ENCODE measurements around the gene XIRP2. TPM values are rescaled to one million over a fixed set of nuclear protein-coding genes. Genes with fewer than 3 reads are reported as not detected.

Gene XIRP2
- total and polyA plus RNA-seq, 4 donors: under 0.01 to 0.14 (median 0.01) TPM; not detected in 1

DNA sequence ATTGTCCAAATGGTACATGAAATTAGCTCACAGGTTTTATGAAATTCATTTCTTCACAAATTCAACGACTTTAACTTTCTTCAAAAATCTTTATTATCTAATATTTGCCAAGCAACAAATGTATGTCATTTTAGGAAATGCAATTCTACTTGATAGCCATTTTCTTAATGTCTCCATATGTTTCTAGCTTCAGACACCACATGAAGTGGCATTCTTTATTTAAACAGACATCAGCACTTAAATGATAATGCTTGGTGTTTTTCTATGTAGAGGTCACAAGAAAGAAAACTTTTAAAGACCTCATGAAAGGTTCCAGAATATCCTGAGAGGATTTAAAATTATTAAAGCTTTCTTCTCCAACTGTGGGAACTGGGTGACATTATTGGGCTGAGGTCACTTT lies 44.2 kb upstream of the XIRP2 start:
- Histone ChIP-seq H3K36me3 (ENCODE audit: control insufficient read depth in 4 of 4, insufficient read depth in 3 of 4, low read depth in 1 of 4, low read length in 3 of 4) (no peaks in the 10 kb centered on the region), H3K4me3 (ENCODE audit: low read depth in 1 of 3, low read length in 3 of 3) (no peak overlapping the region), H3K27ac (ENCODE audit: low read depth in 1 of 2, low read length in 2 of 2) (no peak overlapping the region), H3K4me1 (ENCODE audit: control insufficient read depth in 4 of 4, insufficient read depth in 4 of 4, low read length in 3 of 4) (no peaks in the 10 kb centered on the region), H3K27me3 (ENCODE audit: control insufficient read depth in 4 of 4, insufficient read depth in 4 of 4, low read length in 3 of 4) (peaks cover 0 to 3% (median 0%) of the 10 kb centered on the region in 4 donors), H3K9me3 (ENCODE audit: control insufficient read depth in 4 of 4, low read length in 3 of 4) (peaks cover 0 to 3% (median 0%) of the 10 kb centered on the region in 4 donors), H3K9ac (ENCODE audit: low read depth in 1 of 2, low read length in 2 of 2) (no peak overlapping the region)
- DNase-seq (ENCODE audit: low spot score): no peak
- TF ChIP-seq RAD21 (IDR thresholded peaks at IDR 0.05): no peak
- no peak for TF ChIP-seq SP1 (IDR thresholded peaks at IDR 0.05)
- no peak for TF ChIP-seq TAF1 (conservative IDR thresholded peaks at IDR 0.05)
- TF ChIP-seq, protein P1, sequence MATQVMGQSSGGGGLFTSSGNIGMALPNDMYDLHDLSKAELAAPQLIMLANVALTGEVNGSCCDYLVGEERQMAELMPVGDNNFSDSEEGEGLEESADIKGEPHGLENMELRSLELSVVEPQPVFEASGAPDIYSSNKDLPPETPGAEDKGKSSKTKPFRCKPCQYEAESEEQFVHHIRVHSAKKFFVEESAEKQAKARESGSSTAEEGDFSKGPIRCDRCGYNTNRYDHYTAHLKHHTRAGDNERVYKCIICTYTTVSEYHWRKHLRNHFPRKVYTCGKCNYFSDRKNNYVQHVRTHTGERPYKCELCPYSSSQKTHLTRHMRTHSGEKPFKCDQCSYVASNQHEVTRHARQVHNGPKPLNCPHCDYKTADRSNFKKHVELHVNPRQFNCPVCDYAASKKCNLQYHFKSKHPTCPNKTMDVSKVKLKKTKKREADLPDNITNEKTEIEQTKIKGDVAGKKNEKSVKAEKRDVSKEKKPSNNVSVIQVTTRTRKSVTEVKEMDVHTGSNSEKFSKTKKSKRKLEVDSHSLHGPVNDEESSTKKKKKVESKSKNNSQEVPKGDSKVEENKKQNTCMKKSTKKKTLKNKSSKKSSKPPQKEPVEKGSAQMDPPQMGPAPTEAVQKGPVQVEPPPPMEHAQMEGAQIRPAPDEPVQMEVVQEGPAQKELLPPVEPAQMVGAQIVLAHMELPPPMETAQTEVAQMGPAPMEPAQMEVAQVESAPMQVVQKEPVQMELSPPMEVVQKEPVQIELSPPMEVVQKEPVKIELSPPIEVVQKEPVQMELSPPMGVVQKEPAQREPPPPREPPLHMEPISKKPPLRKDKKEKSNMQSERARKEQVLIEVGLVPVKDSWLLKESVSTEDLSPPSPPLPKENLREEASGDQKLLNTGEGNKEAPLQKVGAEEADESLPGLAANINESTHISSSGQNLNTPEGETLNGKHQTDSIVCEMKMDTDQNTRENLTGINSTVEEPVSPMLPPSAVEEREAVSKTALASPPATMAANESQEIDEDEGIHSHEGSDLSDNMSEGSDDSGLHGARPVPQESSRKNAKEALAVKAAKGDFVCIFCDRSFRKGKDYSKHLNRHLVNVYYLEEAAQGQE (IDR thresholded peaks at IDR 0.05): no peak
- TF ChIP-seq HNF4A (conservative IDR thresholded peaks at IDR 0.05): no peak
- TF ChIP-seq, protein P2, sequence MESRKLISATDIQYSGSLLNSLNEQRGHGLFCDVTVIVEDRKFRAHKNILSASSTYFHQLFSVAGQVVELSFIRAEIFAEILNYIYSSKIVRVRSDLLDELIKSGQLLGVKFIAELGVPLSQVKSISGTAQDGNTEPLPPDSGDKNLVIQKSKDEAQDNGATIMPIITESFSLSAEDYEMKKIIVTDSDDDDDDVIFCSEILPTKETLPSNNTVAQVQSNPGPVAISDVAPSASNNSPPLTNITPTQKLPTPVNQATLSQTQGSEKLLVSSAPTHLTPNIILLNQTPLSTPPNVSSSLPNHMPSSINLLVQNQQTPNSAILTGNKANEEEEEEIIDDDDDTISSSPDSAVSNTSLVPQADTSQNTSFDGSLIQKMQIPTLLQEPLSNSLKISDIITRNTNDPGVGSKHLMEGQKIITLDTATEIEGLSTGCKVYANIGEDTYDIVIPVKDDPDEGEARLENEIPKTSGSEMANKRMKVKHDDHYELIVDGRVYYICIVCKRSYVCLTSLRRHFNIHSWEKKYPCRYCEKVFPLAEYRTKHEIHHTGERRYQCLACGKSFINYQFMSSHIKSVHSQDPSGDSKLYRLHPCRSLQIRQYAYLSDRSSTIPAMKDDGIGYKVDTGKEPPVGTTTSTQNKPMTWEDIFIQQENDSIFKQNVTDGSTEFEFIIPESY (IDR thresholded peaks at IDR 0.05): no peak
- no peak for TF ChIP-seq HNF4G (IDR thresholded peaks at IDR 0.05)
- TF ChIP-seq, protein P3, sequence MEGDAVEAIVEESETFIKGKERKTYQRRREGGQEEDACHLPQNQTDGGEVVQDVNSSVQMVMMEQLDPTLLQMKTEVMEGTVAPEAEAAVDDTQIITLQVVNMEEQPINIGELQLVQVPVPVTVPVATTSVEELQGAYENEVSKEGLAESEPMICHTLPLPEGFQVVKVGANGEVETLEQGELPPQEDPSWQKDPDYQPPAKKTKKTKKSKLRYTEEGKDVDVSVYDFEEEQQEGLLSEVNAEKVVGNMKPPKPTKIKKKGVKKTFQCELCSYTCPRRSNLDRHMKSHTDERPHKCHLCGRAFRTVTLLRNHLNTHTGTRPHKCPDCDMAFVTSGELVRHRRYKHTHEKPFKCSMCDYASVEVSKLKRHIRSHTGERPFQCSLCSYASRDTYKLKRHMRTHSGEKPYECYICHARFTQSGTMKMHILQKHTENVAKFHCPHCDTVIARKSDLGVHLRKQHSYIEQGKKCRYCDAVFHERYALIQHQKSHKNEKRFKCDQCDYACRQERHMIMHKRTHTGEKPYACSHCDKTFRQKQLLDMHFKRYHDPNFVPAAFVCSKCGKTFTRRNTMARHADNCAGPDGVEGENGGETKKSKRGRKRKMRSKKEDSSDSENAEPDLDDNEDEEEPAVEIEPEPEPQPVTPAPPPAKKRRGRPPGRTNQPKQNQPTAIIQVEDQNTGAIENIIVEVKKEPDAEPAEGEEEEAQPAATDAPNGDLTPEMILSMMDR (IDR thresholded peaks at IDR 0.05; ENCODE audit: low read depth, low read length, missing input control): no peak
- TF ChIP-seq YY1 (IDR thresholded peaks at IDR 0.05): no peak
- no peak for TF ChIP-seq GABPA (IDR thresholded peaks at IDR 0.05 in 1 of 2, conservative IDR thresholded peaks at IDR 0.05 in 1 of 2)
- TF ChIP-seq, protein P4, sequence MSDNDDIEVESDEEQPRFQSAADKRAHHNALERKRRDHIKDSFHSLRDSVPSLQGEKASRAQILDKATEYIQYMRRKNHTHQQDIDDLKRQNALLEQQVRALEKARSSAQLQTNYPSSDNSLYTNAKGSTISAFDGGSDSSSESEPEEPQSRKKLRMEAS (IDR thresholded peaks at IDR 0.05): no peak
- TF ChIP-seq, protein P5, sequence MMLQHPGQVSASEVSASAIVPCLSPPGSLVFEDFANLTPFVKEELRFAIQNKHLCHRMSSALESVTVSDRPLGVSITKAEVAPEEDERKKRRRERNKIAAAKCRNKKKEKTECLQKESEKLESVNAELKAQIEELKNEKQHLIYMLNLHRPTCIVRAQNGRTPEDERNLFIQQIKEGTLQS (IDR thresholded peaks at IDR 0.05): no peak
- no peak for TF ChIP-seq RXRA (IDR thresholded peaks at IDR 0.05)
- no peak for TF ChIP-seq FOXA1 (IDR thresholded peaks at IDR 0.05)
- no peak for TF ChIP-seq JUND (IDR thresholded peaks at IDR 0.05)
- 64% methylated on average over 1 of the region's 1 CpG for WGBS

Measured in liver (tissue), 9 donors.